Neural cell (in vitro differentiated cells): ENCODE data around the gene IWS1. TPM values are rescaled to one million over a fixed set of nuclear protein-coding genes. Genes with fewer than 3 reads are reported as not detected.

ENCODE experiments used
- H2AFZ ChIP-seq: fragments of 200-600, 300-800 bp; sonication (generic), shearing (Covaris generic); 2 replicates; pipeline ENCODE4 v1.6.0; 2014; ENCODE audit warnings: low read depth, mild to moderate bottlenecking, antibody characterized with exemption, low read length, moderate library complexity
- H3F3A ChIP-seq: fragments of 200-600 bp; shearing (Covaris generic); 2 replicates; pipeline ENCODE4 v1.6.1; 2016; ENCODE audit warnings: mild to moderate bottlenecking, moderate library complexity, mixed read lengths, antibody characterized with exemption, low read length; ENCODE audit not compliant: insufficient read depth, poor library complexity, severe bottlenecking
- H3K27ac ChIP-seq: fragments of 200-600, 300-800 bp; sonication (generic), shearing (Covaris generic); 2 replicates; pipeline ENCODE4 v1.5.1; 2014; ENCODE audit warnings: mild to moderate bottlenecking, low read length, moderate library complexity
- H3K27me3 ChIP-seq: fragments of 300-800, 200-600 bp; sonication (generic), shearing (Covaris generic); 2 replicates; pipeline ENCODE4 v1.6.0; 2014; ENCODE audit warnings: mild to moderate bottlenecking, low read depth, low read length, moderate library complexity; ENCODE audit not compliant: insufficient read depth
- H3K36me3 ChIP-seq: fragments of 300-800, 200-600 bp; sonication (generic), shearing (Covaris generic); 2 replicates; pipeline ENCODE4 v1.5.1; 2014; ENCODE audit warnings: mild to moderate bottlenecking, antibody characterized with exemption, low read length, moderate library complexity; ENCODE audit not compliant: insufficient read depth
- H3K4me2 ChIP-seq: fragments of 300-800, 200-600 bp; sonication (generic), shearing (Covaris generic); 2 replicates; pipeline ENCODE4 v1.6.0; 2014; ENCODE audit warnings: mild to moderate bottlenecking, low read length
- H3K4me3 ChIP-seq: fragments of 300-800, 200-600 bp; sonication (generic), shearing (Covaris generic); 2 replicates; pipeline ENCODE4 v1.5.1; 2014; ENCODE audit warnings: mild to moderate bottlenecking, low read length, moderate library complexity
- H3K79me2 ChIP-seq: fragments of 200-600 bp; shearing (Covaris generic); replicated peaks from 2 replicates; pipeline ENCODE4 v1.6.0; 2014; ENCODE audit warnings: mild to moderate bottlenecking, low read length, moderate library complexity; ENCODE audit not compliant: insufficient read depth
- H3K9ac ChIP-seq: fragments of 300-800, 200-600 bp; sonication (generic), shearing (Covaris generic); 2 replicates; pipeline ENCODE4 v1.6.1; 2016; ENCODE audit warnings: mild to moderate bottlenecking, low read length, mixed read lengths
- H3K9me2 ChIP-seq: fragments of 200-600 bp; shearing (Covaris generic); 2 replicates; pipeline ENCODE4 v1.6.1; 2016; ENCODE audit warnings: mild to moderate bottlenecking, low read length, mixed read lengths; ENCODE audit not compliant: insufficient read depth
- H3K9me3 ChIP-seq: fragments of 200-600, 300-800 bp; sonication (generic), shearing (Covaris generic); 2 replicates; pipeline ENCODE4 v1.6.1; 2016; ENCODE audit warnings: mild to moderate bottlenecking, mixed run types, low read length, moderate library complexity, mixed read lengths
- H4K20me1 ChIP-seq: fragments of 200-600 bp; shearing (Covaris generic); 2 replicates; pipeline ENCODE4 v1.6.1; 2016; ENCODE audit warnings: mild to moderate bottlenecking, mixed run types; ENCODE audit not compliant: insufficient read depth
- EP300 ChIP-seq: fragments of 450-650 bp; conservative IDR thresholded peaks from 2 replicates; pipeline ENCODE4 v1.6.1; 2014; ENCODE audit warnings: antibody characterized with exemption, mild to moderate bottlenecking, moderate library complexity; ENCODE audit not compliant: poor library complexity, severe bottlenecking
- EZH2 ChIP-seq: fragments of 200-600, 300-800 bp; shearing (Covaris generic), sonication (generic); IDR thresholded peaks from 2 replicates; pipeline ENCODE4 v1.6.1; 2014; ENCODE audit warnings: antibody characterized with exemption, low read length, borderline replicate concordance, mild to moderate bottlenecking; ENCODE audit not compliant: insufficient read depth, poor library complexity, severe bottlenecking
- MXI1 ChIP-seq: fragments of 450-650 bp; conservative IDR thresholded peaks from 2 replicates; pipeline ENCODE4 v1.6.1; 2014; ENCODE audit warnings: antibody characterized with exemption, mild to moderate bottlenecking; ENCODE audit not compliant: poor library complexity, severe bottlenecking
- POLR2AphosphoS5 ChIP-seq: IDR thresholded peaks from 2 replicates; pipeline ENCODE4 v1.6.1; 2012
- RAD21 ChIP-seq: fragments of 450-650 bp; conservative IDR thresholded peaks from 2 replicates; pipeline ENCODE4 v1.6.1; 2014; ENCODE audit warnings: antibody characterized with exemption, mild to moderate bottlenecking, moderate library complexity
- SMC3 ChIP-seq: fragments of 450-650 bp; conservative IDR thresholded peaks from 2 replicates; pipeline ENCODE4 v1.6.1; 2014; ENCODE audit warnings: antibody characterized with exemption, mild to moderate bottlenecking, moderate library complexity; ENCODE audit not compliant: poor library complexity
- TAF1 ChIP-seq: IDR thresholded peaks from 2 replicates; pipeline ENCODE4 v1.6.1; 2012; ENCODE audit warnings: low read depth
- polyA plus RNA-seq: library from polyadenylated mRNA; depleted of rRNA; stranded (reverse); fragments of >200 nt; gene quantifications from 2 replicates; pipeline ENCODE4 v1.2.3, GENCODE V29; 2014
- TF ChIP-seq, protein P1 (sequence below): fragments of 450-650 bp; IDR thresholded peaks from 2 replicates; pipeline ENCODE4 v1.5.1; 2014; ENCODE audit warnings: antibody characterized with exemption, mild to moderate bottlenecking, moderate library complexity; ENCODE audit not compliant: poor library complexity, severe bottlenecking
- TF ChIP-seq, protein P2 (sequence below): IDR thresholded peaks from 2 replicates; pipeline ENCODE4 v1.6.1; 2012; ENCODE audit warnings: borderline replicate concordance

The IWS1 gene
- polyA plus RNA-seq, 1 donor from 2014 or later: 49.3 TPM

DNA sequence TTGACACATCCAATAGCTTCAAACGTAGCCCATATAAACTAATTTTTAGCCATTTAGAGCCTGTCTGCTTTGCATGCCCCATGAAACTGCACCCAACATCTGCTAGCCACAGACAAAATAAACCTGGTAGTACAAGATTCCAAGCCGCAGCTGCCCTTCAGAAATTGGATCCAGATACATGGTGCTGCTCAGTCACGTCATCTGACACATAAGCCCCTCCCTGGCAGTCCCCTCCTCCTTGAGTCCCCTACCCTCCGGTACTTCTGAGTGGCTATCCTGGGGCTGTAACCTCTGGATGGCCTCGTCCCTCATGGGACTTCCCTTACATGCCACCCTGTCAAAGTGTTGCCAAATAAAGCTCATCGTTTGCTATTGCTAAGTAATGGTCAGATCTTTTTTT lies 74.3 kb downstream of the IWS1 start:
- no peak overlapping the region for H3K9ac ChIP-seq
- H3F3A ChIP-seq: no peaks in the 10 kb centered on the region
- H3K27ac ChIP-seq: no peak overlapping the region
- no peaks in the 10 kb centered on the region for H3K9me3 ChIP-seq
- no peaks in the 10 kb centered on the region for H3K79me2 ChIP-seq
- no peaks in the 10 kb centered on the region for H3K36me3 ChIP-seq
- no peak overlapping the region for H3K4me2 ChIP-seq
- H3K27me3 ChIP-seq: no peaks in the 10 kb centered on the region
- H3K9me2 ChIP-seq: no peaks in the 10 kb centered on the region
- no peaks in the 10 kb centered on the region for H4K20me1 ChIP-seq
- no peak overlapping the region for H3K4me3 ChIP-seq
- no peak overlapping the region for H2AFZ ChIP-seq
- no peak for TF ChIP-seq TAF1
- TF ChIP-seq SMC3: no peak
- TF ChIP-seq MXI1: no peak
- TF ChIP-seq POLR2AphosphoS5: no peak
- TF ChIP-seq, protein P1, sequence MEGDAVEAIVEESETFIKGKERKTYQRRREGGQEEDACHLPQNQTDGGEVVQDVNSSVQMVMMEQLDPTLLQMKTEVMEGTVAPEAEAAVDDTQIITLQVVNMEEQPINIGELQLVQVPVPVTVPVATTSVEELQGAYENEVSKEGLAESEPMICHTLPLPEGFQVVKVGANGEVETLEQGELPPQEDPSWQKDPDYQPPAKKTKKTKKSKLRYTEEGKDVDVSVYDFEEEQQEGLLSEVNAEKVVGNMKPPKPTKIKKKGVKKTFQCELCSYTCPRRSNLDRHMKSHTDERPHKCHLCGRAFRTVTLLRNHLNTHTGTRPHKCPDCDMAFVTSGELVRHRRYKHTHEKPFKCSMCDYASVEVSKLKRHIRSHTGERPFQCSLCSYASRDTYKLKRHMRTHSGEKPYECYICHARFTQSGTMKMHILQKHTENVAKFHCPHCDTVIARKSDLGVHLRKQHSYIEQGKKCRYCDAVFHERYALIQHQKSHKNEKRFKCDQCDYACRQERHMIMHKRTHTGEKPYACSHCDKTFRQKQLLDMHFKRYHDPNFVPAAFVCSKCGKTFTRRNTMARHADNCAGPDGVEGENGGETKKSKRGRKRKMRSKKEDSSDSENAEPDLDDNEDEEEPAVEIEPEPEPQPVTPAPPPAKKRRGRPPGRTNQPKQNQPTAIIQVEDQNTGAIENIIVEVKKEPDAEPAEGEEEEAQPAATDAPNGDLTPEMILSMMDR: no peak
- TF ChIP-seq, protein P2, sequence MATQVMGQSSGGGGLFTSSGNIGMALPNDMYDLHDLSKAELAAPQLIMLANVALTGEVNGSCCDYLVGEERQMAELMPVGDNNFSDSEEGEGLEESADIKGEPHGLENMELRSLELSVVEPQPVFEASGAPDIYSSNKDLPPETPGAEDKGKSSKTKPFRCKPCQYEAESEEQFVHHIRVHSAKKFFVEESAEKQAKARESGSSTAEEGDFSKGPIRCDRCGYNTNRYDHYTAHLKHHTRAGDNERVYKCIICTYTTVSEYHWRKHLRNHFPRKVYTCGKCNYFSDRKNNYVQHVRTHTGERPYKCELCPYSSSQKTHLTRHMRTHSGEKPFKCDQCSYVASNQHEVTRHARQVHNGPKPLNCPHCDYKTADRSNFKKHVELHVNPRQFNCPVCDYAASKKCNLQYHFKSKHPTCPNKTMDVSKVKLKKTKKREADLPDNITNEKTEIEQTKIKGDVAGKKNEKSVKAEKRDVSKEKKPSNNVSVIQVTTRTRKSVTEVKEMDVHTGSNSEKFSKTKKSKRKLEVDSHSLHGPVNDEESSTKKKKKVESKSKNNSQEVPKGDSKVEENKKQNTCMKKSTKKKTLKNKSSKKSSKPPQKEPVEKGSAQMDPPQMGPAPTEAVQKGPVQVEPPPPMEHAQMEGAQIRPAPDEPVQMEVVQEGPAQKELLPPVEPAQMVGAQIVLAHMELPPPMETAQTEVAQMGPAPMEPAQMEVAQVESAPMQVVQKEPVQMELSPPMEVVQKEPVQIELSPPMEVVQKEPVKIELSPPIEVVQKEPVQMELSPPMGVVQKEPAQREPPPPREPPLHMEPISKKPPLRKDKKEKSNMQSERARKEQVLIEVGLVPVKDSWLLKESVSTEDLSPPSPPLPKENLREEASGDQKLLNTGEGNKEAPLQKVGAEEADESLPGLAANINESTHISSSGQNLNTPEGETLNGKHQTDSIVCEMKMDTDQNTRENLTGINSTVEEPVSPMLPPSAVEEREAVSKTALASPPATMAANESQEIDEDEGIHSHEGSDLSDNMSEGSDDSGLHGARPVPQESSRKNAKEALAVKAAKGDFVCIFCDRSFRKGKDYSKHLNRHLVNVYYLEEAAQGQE: no peak
- no peak for TF ChIP-seq RAD21
- no peak for TF ChIP-seq EP300
- TF ChIP-seq EZH2: no peak

DNA sequence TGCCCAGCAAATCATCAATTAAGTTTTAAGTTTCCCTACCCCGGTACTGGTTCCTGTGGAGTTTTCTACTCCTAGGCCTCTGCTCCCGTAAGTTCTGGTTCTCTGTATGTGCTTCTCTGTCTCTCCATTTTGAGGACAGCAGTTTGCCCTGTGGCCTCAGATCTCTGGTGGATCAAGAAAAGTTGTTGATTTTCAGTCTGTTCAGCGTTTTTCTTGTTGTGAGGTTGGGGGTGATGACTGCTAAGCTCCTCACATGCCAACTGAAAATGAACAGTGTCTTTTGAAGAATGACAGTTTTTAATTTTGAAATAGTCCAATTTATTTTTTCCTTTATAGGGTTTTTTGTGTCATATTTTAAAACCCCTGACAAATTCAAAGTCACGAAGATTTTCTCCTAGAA lies 76.4 kb downstream of the IWS1 start:
- no peak overlapping the region for H3K9ac ChIP-seq
- H3F3A ChIP-seq: no peaks in the 10 kb centered on the region
- H3K79me2 ChIP-seq: no peaks in the 10 kb centered on the region
- TF ChIP-seq, protein P2: no peak
- TF ChIP-seq, protein P1: no peak
- no peak for TF ChIP-seq TAF1
- TF ChIP-seq SMC3: no peak
- no peak for TF ChIP-seq EP300
- TF ChIP-seq EZH2: no peak
- TF ChIP-seq POLR2AphosphoS5: no peak
- TF ChIP-seq RAD21: no peak
- TF ChIP-seq MXI1: no peak
- no peaks in the 10 kb centered on the region for H3K36me3 ChIP-seq
- H3K9me2 ChIP-seq: no peaks in the 10 kb centered on the region
- no peaks in the 10 kb centered on the region for H4K20me1 ChIP-seq
- H3K4me3 ChIP-seq: no peak overlapping the region
- H3K27me3 ChIP-seq: no peaks in the 10 kb centered on the region
- H2AFZ ChIP-seq: no peak overlapping the region
- no peak overlapping the region for H3K27ac ChIP-seq
- H3K9me3 ChIP-seq: no peaks in the 10 kb centered on the region
- H3K4me2 ChIP-seq: no peak overlapping the region
